GM15510 (cell line): ENCODE data around the gene PITPNC1.
A peak's percentile ranks its signal among the peaks of the same experiment; 100 is the strongest.

Experiments
- POLR2A ChIP-seq: IDR thresholded peaks from 3 replicates; pipeline ENCODE4 v1.6.1; 2011; ENCODE audit warnings: borderline replicate concordance; ENCODE audit not compliant: insufficient read length; ENCODE audit errors: extremely low read depth

The PITPNC1 gene

GRCh38 chr17:67569873-67570272, 192.8 kb downstream of the PITPNC1 start:
- TF ChIP-seq POLR2A, result no peak

GRCh38 chr17:67570797-67571196, 193.7 kb downstream of the PITPNC1 start:
- TF ChIP-seq POLR2A, result no peak

- TF ChIP-seq POLR2A, result no peak
Observed at GRCh38 chr17:67571478-67571877, 194.4 kb downstream of the PITPNC1 start.

GRCh38 chr17:67573987-67574657, 197.0 kb downstream of the PITPNC1 start:
- TF ChIP-seq POLR2A, result no peak

GRCh38 chr17:67574658-67575293, 197.7 kb downstream of the PITPNC1 start:
- peak; percentile 32 for TF ChIP-seq POLR2A

- TF ChIP-seq POLR2A, result no peak
Observed at GRCh38 chr17:67575325-67575724, 198.2 kb downstream of the PITPNC1 start.

GRCh38 chr17:67576471-67577115, 199.5 kb downstream of the PITPNC1 start:
- no peak for TF ChIP-seq POLR2A

GRCh38 chr17:67577429-67578141, 200.5 kb downstream of the PITPNC1 start:
- TF ChIP-seq POLR2A, result no peak

GRCh38 chr17:67578142-67578457, 201.0 kb downstream of the PITPNC1 start:
- no peak for TF ChIP-seq POLR2A

- no peak for TF ChIP-seq POLR2A
Observed at GRCh38 chr17:67582673-67583081, 205.6 kb downstream of the PITPNC1 start.

- TF ChIP-seq POLR2A, result no peak
Observed at GRCh38 chr17:67585077-67585602, 208.1 kb downstream of the PITPNC1 start.

GRCh38 chr17:67588326-67588725, 211.2 kb downstream of the PITPNC1 start:
- no peak for TF ChIP-seq POLR2A

- no peak for TF ChIP-seq POLR2A
Observed at GRCh38 chr17:67594115-67594880, 217.2 kb downstream of the PITPNC1 start.

- no peak for TF ChIP-seq POLR2A
Observed at GRCh38 chr17:67600408-67600807, 223.3 kb downstream of the PITPNC1 start.
